Hepatocyte (in vitro differentiated cells): ENCODE measurements around the gene FAM222A. TPM values are rescaled to one million over a fixed set of nuclear protein-coding genes. Genes with fewer than 3 reads are reported as not detected.

ENCODE experiments used
- DNase-seq: peaks from one replicate; pipeline ENCODE4 v3.0.0-alpha.2; 2016; ENCODE audit warnings: low spot score
- H2AFZ ChIP-seq: fragments of 200-600 bp; sonication (generic); 2 replicates; pipeline ENCODE4 v1.6.0; 2016; ENCODE audit warnings: antibody characterized with exemption, mild to moderate bottlenecking
- H3K27ac ChIP-seq: fragments of 200-600 bp; sonication (generic); 2 replicates; pipeline ENCODE4 v1.5.1; 2016; ENCODE audit warnings: mild to moderate bottlenecking
- H3K27me3 ChIP-seq: fragments of 200-600 bp; sonication (generic); 2 replicates; pipeline ENCODE4 v1.6.1; 2016
- H3K36me3 ChIP-seq: fragments of 200-600 bp; sonication (generic); replicated peaks from 2 replicates; pipeline ENCODE4 v1.5.1; 2016; ENCODE audit warnings: low read depth; ENCODE audit not compliant: insufficient read depth
- H3K4me1 ChIP-seq: fragments of 200-600 bp; sonication (generic); 2 replicates; pipeline ENCODE4 v1.5.1; 2016; ENCODE audit warnings: mild to moderate bottlenecking, moderate library complexity; ENCODE audit not compliant: insufficient read depth
- H3K4me2 ChIP-seq: fragments of 200-600 bp; sonication (generic); 2 replicates; pipeline ENCODE4 v1.6.0; 2016
- H3K4me3 ChIP-seq: fragments of 200-600 bp; sonication (generic); 2 replicates; pipeline ENCODE4 v1.5.1; 2016; ENCODE audit warnings: mild to moderate bottlenecking
- H3K79me2 ChIP-seq: fragments of 200-600 bp; sonication (generic); 2 replicates; pipeline ENCODE4 v1.6.0; 2017; ENCODE audit warnings: mild to moderate bottlenecking
- H3K9me2 ChIP-seq: fragments of 200-600 bp; sonication (generic); replicated peaks from 2 replicates; pipeline ENCODE4 v1.6.0; 2017; ENCODE audit warnings: mild to moderate bottlenecking; ENCODE audit not compliant: insufficient read depth
- H3K9me3 ChIP-seq: fragments of 200-600 bp; sonication (generic); 2 replicates; pipeline ENCODE4 v1.5.1; 2016; ENCODE audit warnings: low read depth, mild to moderate bottlenecking
- H4K20me1 ChIP-seq: fragments of 200-600 bp; sonication (generic); 2 replicates; pipeline ENCODE4 v1.6.0; 2016; ENCODE audit warnings: mild to moderate bottlenecking; ENCODE audit not compliant: insufficient read depth, poor library complexity, severe bottlenecking
- EZH2 ChIP-seq: fragments of 200-600 bp; sonication (generic); IDR thresholded peaks from 2 replicates; pipeline ENCODE4 v1.6.1; 2016; ENCODE audit warnings: antibody characterized with exemption, mild to moderate bottlenecking, borderline replicate concordance
- EZH2phosphoT487 ChIP-seq: fragments of 200-600 bp; sonication (generic); IDR thresholded peaks from one replicate; pipeline ENCODE4 v1.6.1; 2018; ENCODE audit warnings: antibody characterized with exemption, mild to moderate bottlenecking, low read depth, moderate library complexity; ENCODE audit not compliant: unreplicated experiment, severe bottlenecking
- WGBS: methylation state at CpG from one replicate; pipeline ENCODE4 v1.1.6; 2016; ENCODE audit warnings: low lambda C conversion rate; ENCODE audit errors: missing lambda C conversion rate; 5-methylcytosine and 5-hydroxymethylcytosine counted together
- polyA plus RNA-seq: library from polyadenylated mRNA; unstranded; fragments of >200 nt; fragmentation: Nextera tagmentation; extraction: Ambion mirVana; gene quantifications from 2 replicates; pipeline ENCODE4 v1.2.1, GENCODE V29; 2016
- total RNA-seq: library from RNA; depleted of rRNA; stranded (reverse); fragments of >200 nt; gene quantifications from 2 replicates; pipeline ENCODE4 v1.2.3, GENCODE V29; 2014
- TF ChIP-seq, protein P1 (sequence below): fragments of 200-600 bp; sonication (generic); IDR thresholded peaks from 2 replicates; pipeline ENCODE4 v1.5.1; 2016; ENCODE audit warnings: antibody characterized with exemption, mild to moderate bottlenecking; ENCODE audit not compliant: poor library complexity

The FAM222A gene
- total and polyA plus RNA-seq, 2 experiments from 2014 or later, result 7.4 to 11.3 TPM

DNA sequence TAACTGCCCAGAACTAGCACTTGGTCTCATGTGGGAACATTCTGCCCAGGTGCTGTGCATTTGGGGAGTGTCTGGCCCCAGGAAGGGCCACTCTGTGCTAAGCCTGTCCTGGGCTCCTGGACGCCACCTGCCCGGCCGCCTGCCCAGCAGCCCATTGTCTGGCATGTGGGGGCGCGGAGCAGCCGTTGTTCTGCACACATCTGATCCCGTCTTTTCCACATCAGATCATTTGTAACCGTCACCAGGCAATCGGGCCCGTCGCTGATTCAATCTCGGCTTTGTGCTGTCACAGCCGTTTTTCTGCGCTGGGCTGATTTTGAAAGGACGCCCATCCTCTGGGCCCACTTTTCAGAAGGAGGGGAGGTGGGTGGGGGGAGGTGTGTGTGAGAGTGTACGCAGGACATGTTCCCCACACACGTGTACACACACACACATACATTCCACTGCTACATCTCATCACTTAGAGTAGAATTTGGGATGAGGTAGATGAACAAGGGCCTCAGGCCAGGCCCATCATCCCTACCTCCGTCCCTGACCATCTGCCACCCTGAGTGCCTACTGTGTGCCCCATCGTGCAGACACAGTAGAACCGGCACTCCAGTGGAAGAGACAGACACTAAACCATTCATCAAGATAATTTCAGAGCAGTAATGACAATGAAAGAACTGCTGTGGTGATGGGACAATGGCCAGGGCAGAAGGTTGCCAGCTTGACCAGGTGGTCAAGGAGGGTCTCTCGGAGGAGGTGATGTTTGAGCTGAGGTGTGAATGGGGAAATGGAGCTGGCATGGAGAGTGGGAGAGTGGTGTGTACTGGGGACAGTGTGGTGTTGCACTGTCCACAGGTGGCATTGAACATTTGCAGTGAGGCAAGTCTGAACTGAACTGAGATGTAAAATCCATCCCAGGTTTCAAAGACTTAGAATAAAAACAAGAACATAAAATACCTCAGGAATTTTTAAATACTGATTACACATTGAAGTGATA, 19.0 kb downstream of the FAM222A start:
- Histone ChIP-seq H4K20me1 (no peaks in the 10 kb centered on the region), H3K36me3 (no peaks in the 10 kb centered on the region), H3K4me1 (peaks cover 8% of the 10 kb centered on the region), H2AFZ (no peak overlapping the region), H3K27me3 (no peaks in the 10 kb centered on the region), H3K4me2 (no peak overlapping the region), H3K9me3 (no peaks in the 10 kb centered on the region), H3K27ac (no peak overlapping the region), H3K4me3 (no peak overlapping the region), H3K9me2 (no peaks in the 10 kb centered on the region), H3K79me2 (peaks cover 4% of the 10 kb centered on the region)
- WGBS, result 85% methylated on average over 21 of the region's 21 CpGs
- DNase-seq, result no peak
- TF ChIP-seq EZH2phosphoT487, result no peak
- TF ChIP-seq, protein P1, sequence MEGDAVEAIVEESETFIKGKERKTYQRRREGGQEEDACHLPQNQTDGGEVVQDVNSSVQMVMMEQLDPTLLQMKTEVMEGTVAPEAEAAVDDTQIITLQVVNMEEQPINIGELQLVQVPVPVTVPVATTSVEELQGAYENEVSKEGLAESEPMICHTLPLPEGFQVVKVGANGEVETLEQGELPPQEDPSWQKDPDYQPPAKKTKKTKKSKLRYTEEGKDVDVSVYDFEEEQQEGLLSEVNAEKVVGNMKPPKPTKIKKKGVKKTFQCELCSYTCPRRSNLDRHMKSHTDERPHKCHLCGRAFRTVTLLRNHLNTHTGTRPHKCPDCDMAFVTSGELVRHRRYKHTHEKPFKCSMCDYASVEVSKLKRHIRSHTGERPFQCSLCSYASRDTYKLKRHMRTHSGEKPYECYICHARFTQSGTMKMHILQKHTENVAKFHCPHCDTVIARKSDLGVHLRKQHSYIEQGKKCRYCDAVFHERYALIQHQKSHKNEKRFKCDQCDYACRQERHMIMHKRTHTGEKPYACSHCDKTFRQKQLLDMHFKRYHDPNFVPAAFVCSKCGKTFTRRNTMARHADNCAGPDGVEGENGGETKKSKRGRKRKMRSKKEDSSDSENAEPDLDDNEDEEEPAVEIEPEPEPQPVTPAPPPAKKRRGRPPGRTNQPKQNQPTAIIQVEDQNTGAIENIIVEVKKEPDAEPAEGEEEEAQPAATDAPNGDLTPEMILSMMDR, result no peak

DNA sequence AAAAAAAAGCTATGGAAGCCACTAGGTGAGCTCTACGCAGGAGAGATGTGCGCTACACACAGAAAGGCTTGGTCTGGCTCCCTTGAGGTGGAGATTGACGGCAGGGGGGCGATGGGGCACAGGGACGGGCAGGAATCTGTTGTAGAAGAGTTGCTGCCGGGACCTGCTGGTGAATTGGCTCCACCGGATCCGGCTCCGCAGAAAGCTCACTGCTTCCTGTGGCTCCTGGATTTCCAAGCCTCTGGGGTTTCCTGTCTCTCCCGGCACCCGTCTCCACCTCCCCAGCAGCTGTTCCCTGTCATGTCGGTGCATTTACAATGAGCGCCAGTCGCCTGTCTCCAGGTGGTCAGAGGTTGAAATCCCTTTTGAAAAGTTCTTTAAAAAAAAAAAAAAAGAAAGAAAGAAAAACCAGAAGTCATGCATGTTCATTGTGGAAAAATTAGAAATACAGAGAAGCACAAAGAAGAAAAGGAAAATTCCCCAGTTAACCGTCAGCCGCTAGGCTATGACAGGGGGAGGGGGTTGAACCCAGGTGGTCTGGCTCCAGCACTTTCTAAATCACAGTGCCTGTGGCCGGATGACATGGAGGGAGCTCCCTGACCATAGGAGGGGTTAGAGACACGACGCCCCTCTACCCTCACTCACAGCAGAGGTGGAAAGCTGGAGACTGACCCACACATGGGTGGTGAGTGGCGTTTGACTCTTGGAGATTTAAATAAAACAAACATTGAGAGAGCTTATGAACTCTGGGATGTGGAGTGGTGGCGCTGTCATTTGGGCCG, 20.8 kb downstream of the FAM222A start:
- H3K9me3 ChIP-seq, result no peaks in the 10 kb centered on the region
- H3K27me3 ChIP-seq, result no peaks in the 10 kb centered on the region
- H2AFZ ChIP-seq, result no peak overlapping the region
- H3K36me3 ChIP-seq, result no peaks in the 10 kb centered on the region
- peak overlapping the region; percentile 49 for H3K4me2 ChIP-seq
- DNase-seq, result no peak
- H3K27ac ChIP-seq, result no peak overlapping the region
- H3K9me2 ChIP-seq, result no peaks in the 10 kb centered on the region
- 34% methylated on average over 21 of the region's 22 CpGs for WGBS
- peaks cover 4% of the 10 kb centered on the region for H3K79me2 ChIP-seq
- peaks cover 21% of the 10 kb centered on the region for H3K4me1 ChIP-seq
- no peak overlapping the region for H3K4me3 ChIP-seq
- H4K20me1 ChIP-seq, result no peaks in the 10 kb centered on the region
- TF ChIP-seq, protein P1, result no peak
- TF ChIP-seq EZH2phosphoT487 (no peak), EZH2 (no peak)

DNA sequence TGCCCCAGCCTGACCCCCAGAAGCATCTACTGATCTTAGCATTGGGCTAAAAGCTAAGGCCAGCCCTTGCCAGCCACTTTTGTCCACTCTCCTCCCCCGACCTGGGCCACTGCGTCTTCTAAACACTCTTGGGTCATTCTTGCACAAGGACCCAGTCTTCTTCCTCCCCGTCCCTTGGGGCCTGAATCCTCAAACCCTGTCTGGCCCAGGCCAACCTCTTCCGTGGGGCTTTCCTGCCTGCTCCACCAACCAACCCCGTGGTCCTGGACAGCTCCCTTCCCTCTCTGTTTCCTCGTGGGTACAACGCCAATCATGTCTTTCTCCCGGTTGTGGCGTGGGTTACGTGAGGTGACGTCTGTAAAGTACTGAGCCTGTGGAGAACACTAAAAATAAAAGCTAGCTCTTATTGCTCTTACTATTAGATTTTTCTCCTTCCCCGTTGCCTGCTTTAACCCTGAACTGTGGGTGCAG, 21.5 kb downstream of the FAM222A start:
- WGBS, result 74% methylated on average over 12 of the region's 12 CpGs
- no peak overlapping the region for H3K4me2 ChIP-seq
- no peak overlapping the region for H2AFZ ChIP-seq
- H3K9me3 ChIP-seq, result no peaks in the 10 kb centered on the region
- no peaks in the 10 kb centered on the region for H3K9me2 ChIP-seq
- H3K27me3 ChIP-seq, result no peaks in the 10 kb centered on the region
- DNase-seq, result no peak
- H3K79me2 ChIP-seq, result peaks cover 4% of the 10 kb centered on the region
- H3K27ac ChIP-seq, result no peak overlapping the region
- TF ChIP-seq EZH2 (no peak), EZH2phosphoT487 (no peak)
- TF ChIP-seq, protein P1, result no peak
- H3K4me1 ChIP-seq, result peaks cover 28% of the 10 kb centered on the region
- no peak overlapping the region for H3K4me3 ChIP-seq
- H3K36me3 ChIP-seq, result no peaks in the 10 kb centered on the region
- H4K20me1 ChIP-seq, result no peaks in the 10 kb centered on the region
